ENCODE data around the gene PRR11.
"Not testable (repeated sequence)": the region's sequence is repeated elsewhere in the genome, so short reads cannot be mapped to it uniquely, and the experiment has no call there.

Gene PRR11

DNA sequence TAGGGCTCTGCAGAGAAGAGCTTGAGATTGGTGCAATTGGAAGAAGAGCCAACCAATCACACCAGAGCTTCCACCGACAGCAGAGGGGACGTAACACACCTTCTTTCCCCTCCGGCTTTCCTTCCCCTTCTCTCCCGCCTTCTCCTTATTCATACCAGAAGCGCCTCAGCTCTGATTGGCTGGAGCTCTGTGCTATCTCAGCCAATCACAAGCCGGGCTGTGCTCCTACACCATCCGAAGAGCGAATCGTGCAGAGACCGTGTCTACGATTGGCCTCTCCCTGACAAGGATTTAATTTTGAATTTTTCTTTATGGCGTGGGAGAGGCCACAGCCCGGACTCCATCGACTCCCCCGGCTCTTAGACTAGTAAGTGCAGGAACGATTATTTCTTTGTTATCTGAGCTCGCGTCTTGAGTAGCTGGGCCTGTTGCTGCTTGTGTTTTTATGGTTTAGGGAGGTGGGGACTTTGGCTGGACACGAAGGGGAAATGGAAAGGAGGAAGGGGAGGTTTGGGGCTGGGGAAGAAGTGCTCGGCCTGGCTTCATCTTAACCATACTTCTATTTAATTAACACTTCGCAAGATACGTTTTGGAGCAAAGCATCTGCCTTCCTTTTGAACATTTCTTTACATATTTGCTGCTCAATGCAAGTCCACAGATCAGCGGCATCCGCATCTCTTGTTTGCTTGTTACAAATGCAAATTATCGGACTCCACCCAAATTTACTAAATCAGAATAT lies at the start of gene PRR11:
Gene PRR11 (plus strand): TSS at position 308 of the 739 bp plus-strand sequence. CDS start 14,007 bp downstream, outside the sequence.
- DNase-seq: peak in 51 of 56 donors; percentile 87 to 100 (median 99)

DNA sequence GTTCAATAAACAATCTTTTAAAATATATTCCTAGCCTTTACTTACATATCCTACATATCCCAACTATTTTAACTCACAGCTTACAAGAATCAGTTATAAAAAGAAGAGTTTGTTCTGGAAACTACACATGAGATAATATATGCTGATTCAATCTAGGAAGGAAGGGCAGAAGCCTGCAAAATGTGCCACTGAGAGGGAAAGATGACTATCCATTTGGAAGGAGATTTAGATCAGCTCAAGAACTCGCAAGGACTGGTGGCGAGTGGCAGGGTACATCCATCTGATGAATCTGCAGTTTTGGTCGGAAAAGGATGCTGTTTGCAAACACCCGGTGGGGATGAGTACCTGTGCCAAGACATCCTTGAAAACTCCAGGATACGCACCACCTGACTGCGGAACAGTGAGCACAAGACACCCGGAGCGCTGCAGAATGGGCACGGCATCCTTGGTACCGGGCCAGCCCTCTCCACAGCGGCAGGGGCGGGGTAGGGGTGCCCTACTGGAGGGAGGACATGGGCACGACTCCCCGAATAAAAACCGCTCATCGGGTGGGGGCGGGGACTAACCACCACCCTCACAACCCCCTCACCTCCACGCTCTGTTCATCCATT lies 49.6 kb upstream of the PRR11 start:
- peak in 51 of 56 donors; percentile 3 to 76 (median 52) for DNase-seq

- peak; percentile 63 to 98 (median 94) for DNase-seq
Observed at GRCh38 chr17:59106463-59107305, 48.9 kb upstream of the PRR11 start, which contains the start of gene TRIM37. TRIM37 (minus strand) TSS chr17:59106880; CDS start chr17:59106461, 419 bp downstream.

DNA sequence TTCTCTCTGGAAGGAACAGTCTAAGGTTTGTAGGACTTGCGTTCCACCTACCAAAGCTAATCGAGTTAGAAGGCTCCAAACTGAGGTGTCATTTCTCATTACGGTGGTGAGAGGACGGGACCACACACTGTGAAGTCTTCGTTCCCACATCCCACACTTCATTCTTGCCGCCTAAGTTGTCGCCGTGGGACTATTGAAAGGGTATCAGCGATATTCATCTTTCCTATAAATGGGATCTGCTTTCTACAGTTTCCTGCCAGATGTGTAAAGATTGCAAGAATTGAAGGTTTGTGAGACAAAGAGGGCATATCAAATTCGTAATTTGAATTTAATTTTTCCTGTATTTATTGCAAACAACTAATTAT lies 48.3 kb upstream of the PRR11 start:
- no peak for DNase-seq

DNA sequence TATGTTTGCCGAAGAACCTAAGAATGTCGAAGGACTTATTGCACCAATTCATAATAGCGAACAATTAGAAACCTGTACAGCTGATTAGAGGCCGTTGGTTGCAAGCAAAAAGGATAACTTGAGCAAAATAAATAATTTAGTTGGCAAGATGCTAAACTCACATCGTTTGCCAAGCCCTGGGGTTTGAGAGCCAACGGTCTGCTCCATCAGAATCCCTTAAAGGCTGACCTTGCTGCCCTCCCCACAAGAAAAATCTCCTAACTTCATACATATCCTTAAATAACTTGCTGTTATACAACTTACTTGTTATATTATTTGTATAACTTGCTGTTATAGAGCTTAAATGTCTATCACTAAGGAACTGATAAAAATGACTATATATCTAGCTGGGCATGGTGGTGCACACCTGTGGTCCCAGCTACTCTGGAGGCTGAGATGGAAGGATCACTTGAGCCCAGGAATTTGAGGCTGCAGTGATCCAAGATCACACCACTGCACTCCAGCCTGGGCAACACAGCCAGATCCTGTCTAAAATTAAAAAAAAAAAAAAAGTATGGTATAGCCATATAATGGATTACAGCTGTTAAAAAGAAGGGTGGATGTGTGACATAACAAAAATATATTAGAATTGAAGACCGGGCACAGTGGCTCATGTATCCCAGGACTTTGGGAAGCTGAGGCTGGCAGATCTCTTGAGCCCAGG lies 47.0 kb upstream of the PRR11 start:
- no peak for DNase-seq

- DNase-seq: no peak
Observed at GRCh38 chr17:59110973-59111372, 44.6 kb upstream of the PRR11 start.

GRCh38 chr17:59111539-59111938 lies 44.0 kb upstream of the PRR11 start:
- no peak for DNase-seq

DNA sequence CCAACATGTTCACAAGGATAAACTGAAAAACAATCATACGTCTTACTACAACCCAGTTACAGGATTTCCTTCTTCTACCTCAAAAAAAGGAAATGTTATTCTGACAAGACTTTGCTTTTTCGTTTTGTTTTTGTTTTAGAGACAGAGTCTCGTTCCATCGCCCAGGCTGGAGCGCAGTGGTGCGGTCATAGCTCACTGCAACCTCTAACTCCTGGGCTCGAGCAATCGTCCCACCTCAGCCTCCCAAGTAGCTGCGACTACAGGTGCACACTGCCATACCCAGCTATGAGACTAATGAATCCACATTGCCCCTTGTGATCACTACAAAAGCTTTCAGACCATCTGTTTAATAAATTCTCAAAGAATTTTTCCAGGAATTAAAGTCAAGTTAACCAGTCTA lies 40.1 kb upstream of the PRR11 start:
- DNase-seq: no peak

GRCh38 chr17:59121901-59122480 lies 33.6 kb upstream of the PRR11 start:
- no peak for DNase-seq

- no peak for DNase-seq
Observed at GRCh38 chr17:59124665-59125064, 30.9 kb upstream of the PRR11 start.

DNA sequence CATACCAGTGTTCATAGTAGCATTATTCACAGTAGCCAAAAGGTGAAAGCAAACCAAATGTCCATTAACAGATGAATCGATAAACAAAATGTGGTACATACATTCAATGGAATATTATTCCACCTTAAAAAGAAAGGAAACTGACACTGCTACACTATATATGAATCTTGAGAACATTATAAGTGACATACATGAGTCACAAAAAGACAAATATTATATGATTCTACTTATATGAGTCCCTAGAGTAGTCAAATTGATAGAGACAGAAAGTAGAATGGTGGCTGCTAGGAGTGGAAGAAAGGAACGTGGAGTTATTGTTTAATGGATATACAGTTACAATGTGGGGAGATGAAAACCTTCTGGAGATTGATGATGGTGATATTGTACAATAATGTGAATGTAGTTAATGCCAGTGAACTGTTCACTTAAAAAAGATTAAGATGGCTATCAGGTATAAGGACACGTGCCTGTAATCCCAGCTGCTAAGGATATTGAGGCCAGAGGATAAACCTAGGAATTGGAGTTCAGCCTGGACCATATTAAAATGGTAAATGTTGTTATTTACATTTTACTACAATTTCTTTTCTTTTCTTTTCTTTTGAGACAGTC lies 28.6 kb upstream of the PRR11 start:
- no peak for DNase-seq

DNA sequence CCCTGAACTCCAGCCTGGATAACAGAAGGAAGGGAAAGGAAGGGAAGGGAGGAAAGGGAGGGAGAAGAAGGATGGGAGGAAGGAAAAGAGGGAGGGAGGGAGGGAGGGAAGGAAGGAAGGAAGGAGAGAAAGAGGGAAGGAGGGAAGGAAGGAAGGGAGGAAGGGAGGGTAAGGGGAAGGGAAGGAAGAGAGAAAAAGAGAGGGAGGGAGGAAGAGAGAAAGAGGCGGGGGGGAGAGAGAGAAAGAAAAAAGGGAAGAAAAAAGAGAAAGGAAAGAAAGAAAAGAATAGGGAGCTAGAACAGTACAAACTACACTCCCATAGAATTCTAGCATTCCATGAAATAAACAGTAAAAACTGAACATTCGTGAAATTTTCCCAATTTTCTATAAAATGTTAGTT lies 25.7 kb upstream of the PRR11 start:
- no peak for DNase-seq

DNA sequence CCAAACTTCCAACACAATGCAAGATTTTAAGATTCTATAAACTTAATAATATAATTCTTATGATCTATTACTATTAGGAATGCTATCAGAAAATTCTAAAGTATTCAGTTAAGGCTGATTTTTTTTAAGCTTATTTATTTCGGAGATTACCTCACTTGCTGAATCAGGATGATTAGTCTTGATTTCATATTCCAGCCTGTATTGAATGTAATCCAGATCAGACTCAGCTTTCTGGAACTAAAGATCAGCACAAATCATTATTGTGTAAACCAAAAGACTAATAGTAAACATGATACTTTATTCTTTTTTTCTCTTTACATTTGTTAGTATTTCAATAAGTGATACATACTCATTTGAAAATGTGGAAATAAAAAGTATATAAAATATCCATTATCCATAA lies 24.4 kb upstream of the PRR11 start:
- no peak for DNase-seq

GRCh38 chr17:59138339-59138738 lies 17.2 kb upstream of the PRR11 start:
- not testable (repeated sequence) for DNase-seq

GRCh38 chr17:59139939-59140338 lies 15.6 kb upstream of the PRR11 start:
- no peak for DNase-seq

GRCh38 chr17:59141860-59142259 lies 13.7 kb upstream of the PRR11 start:
- no peak for DNase-seq

GRCh38 chr17:59145571-59146096 lies 9.9 kb upstream of the PRR11 start:
- DNase-seq: no peak

DNA sequence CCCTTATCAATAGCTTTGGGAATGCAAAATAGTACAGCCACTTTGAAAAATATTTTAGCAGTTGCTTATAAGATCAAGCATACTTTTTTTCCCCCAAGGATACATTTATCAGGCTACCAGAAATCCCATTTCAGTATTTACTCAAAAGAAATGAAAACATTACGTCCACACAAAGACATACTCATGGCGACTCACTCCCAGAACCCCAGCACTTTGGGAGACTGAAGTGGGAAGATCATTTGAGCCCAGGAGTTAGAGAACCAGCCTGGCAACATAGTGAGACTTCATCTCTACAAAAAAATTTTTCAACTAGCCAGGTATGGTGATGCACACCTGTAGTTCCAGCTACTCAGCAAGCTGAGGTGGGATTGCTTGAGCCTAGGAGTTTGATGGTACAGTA lies 6.5 kb upstream of the PRR11 start:
- no peak for DNase-seq

GRCh38 chr17:59149841-59150511 lies 5.6 kb upstream of the PRR11 start:
- no peak for DNase-seq

DNA sequence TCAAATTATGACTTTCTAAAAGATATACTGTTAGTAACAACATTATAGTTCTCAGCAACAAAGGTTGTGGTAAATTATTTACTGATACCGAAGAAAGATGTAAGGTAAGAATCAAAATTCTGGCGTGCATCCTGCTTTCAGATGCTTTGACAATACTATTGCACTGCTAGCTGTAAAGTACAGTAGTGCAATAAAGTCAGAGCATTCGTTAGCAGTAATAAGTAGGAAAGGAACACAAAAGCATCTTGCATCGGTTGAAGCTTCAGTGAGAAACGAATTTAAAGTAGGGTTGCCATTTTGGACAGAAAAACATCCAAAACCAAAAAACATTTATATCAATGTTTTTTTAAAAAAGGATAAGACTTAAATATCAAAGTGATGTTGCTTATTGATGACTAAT lies 4.5 kb upstream of the PRR11 start:
- no peak for DNase-seq
